HL-60 (cell line): ENCODE data around the gene ANKRD13A.

ENCODE experiments used
- DNase-seq, 2 experiments: peaks; one replicate each; pipeline ENCODE4 v3.0.0-alpha.2; 2010 to 2020; ENCODE audit warnings: low read depth in 1 of 2, low spot score in 1 of 2
- H3K27ac ChIP-seq: fragments of 250-450 bp; sonication (Bioruptor Pico); replicated peaks from 2 replicates; pipeline ENCODE4 v1.5.1; 2020; ENCODE audit warnings: mild to moderate bottlenecking, moderate library complexity
- H3K27me3 ChIP-seq: fragments of 250-450 bp; sonication (Bioruptor Pico); 2 replicates; pipeline ENCODE4 v1.5.1; 2021; ENCODE audit warnings: mild to moderate bottlenecking, moderate library complexity; ENCODE audit not compliant: insufficient read depth, poor library complexity, severe bottlenecking
- H3K4me3 ChIP-seq: replicated peaks from 2 replicates; pipeline ENCODE4 v1.5.1; 2011; ENCODE audit warnings: mild to moderate bottlenecking, control low read depth, low read length; ENCODE audit not compliant: insufficient read depth
- CTCF ChIP-seq: IDR thresholded peaks from one replicate; pipeline ENCODE4 v1.5.1; 2011; ENCODE audit warnings: low read length, control low read depth, inconsistent platforms; ENCODE audit not compliant: insufficient read depth
- GABPA ChIP-seq: IDR thresholded peaks from 2 replicates; pipeline ENCODE4 v1.6.1; 2012; ENCODE audit warnings: low read depth
- POLR2AphosphoS5 ChIP-seq: IDR thresholded peaks from 2 replicates; pipeline ENCODE4 v1.6.1; 2012; ENCODE audit warnings: low read depth
- REST ChIP-seq: IDR thresholded peaks from 2 replicates; pipeline ENCODE4 v1.6.1; 2012; ENCODE audit warnings: low read depth; ENCODE audit not compliant: insufficient replicate concordance
- SPI1 ChIP-seq: IDR thresholded peaks from 2 replicates; pipeline ENCODE4 v1.6.1; 2012; ENCODE audit warnings: low read depth, mild to moderate bottlenecking, borderline replicate concordance

The ANKRD13A gene

GRCh38 chr12:110037315-110037714 is 38.1 kb downstream of the ANKRD13A start:
- TF ChIP-seq POLR2AphosphoS5, result no peak
- no peak for TF ChIP-seq REST
- H3K27ac ChIP-seq, result no peak overlapping the region
- no peak for DNase-seq
- H3K4me3 ChIP-seq, result no peak overlapping the region
- no peaks in the 10 kb centered on the region for H3K27me3 ChIP-seq

- Histone ChIP-seq H3K27ac (no peak overlapping the region), H3K4me3 (no peak overlapping the region), H3K27me3 (no peaks in the 10 kb centered on the region)
- no peak for DNase-seq
- no peak for TF ChIP-seq CTCF
- no peak for TF ChIP-seq SPI1
- no peak for TF ChIP-seq POLR2AphosphoS5
- no peak for TF ChIP-seq REST
- TF ChIP-seq GABPA, result no peak
Observed at GRCh38 chr12:110038741-110039084, 39.5 kb downstream of the ANKRD13A start.

GRCh38 chr12:110039085-110039807 is 40.0 kb downstream of the ANKRD13A start:
- Histone ChIP-seq H3K27ac (peak overlapping the region; percentile 65), H3K27me3 (no peaks in the 10 kb centered on the region), H3K4me3 (no peak overlapping the region)
- TF ChIP-seq SPI1 (peak; percentile 18; the same call in 1 of the 2 replicates), GABPA (no peak)
- no peak for DNase-seq

GRCh38 chr12:110042264-110042663 is 43.0 kb downstream of the ANKRD13A start:
- TF ChIP-seq CTCF, result no peak
- TF ChIP-seq GABPA, result no peak
- TF ChIP-seq SPI1, result no peak
- no peak for TF ChIP-seq POLR2AphosphoS5
- TF ChIP-seq REST, result no peak
- Histone ChIP-seq H3K4me3 (no peak overlapping the region), H3K27ac (no peak overlapping the region), H3K27me3 (no peaks in the 10 kb centered on the region)
- no peak for DNase-seq
